RWPE2 (cell line): ENCODE results near the gene CSNK1D.

Experiments used
- ATAC-seq: fragments of 200-7000 bp; cut with Tn5 transposase; 3 replicates; pipeline ENCODE4 v1.9.1; 2021; ENCODE audit warnings: low read depth
- DNase-seq: peaks from one replicate; pipeline ENCODE4 v3.0.0-alpha.2; 2020; ENCODE audit warnings: low spot score
- H3K27ac ChIP-seq: fragments of 450-650 bp; 2 replicates; pipeline ENCODE4 v1.5.1; 2017; ENCODE audit warnings: mild to moderate bottlenecking; ENCODE audit not compliant: poor library complexity, severe bottlenecking
- H3K27me3 ChIP-seq: fragments of 250-450 bp; sonication (Bioruptor Pico); 2 replicates; pipeline ENCODE4 v1.5.1; 2021; ENCODE audit warnings: mild to moderate bottlenecking, moderate library complexity; ENCODE audit not compliant: insufficient read depth, poor library complexity, severe bottlenecking
- H3K36me3 ChIP-seq: fragments of 250-450 bp; sonication (Bioruptor Pico); 2 replicates; pipeline ENCODE4 v1.5.1; 2020; ENCODE audit warnings: low read depth, mild to moderate bottlenecking, moderate library complexity
- H3K4me1 ChIP-seq: fragments of 250-450 bp; sonication (Bioruptor Pico); 2 replicates; pipeline ENCODE4 v1.5.1; 2021; ENCODE audit warnings: mild to moderate bottlenecking, moderate library complexity; ENCODE audit not compliant: insufficient read depth, poor library complexity, severe bottlenecking
- H3K4me3 ChIP-seq: fragments of 250-450 bp; sonication (Bioruptor Pico); 2 replicates; pipeline ENCODE4 v1.5.1; 2021; ENCODE audit warnings: mild to moderate bottlenecking, moderate library complexity; ENCODE audit not compliant: severe bottlenecking
- H3K9me3 ChIP-seq: fragments of 250-450 bp; sonication (Bioruptor Pico); 2 replicates; pipeline ENCODE4 v1.5.1; 2021; ENCODE audit warnings: mild to moderate bottlenecking, moderate library complexity; ENCODE audit not compliant: severe bottlenecking
- TF ChIP-seq, protein P1 (sequence below): fragments of 450-650 bp; IDR thresholded peaks from one replicate; pipeline ENCODE4 v1.5.1; 2017; ENCODE audit warnings: mild to moderate bottlenecking, moderate library complexity; ENCODE audit not compliant: poor library complexity, severe bottlenecking

CSNK1D gene

GRCh38 chr17:82309656-82310570, 36.4 kb upstream of the CSNK1D start:
- no peak for DNase-seq
- Histone ChIP-seq H3K27me3 (no peaks in the 10 kb centered on the region), H3K4me3 (no peak overlapping the region), H3K27ac (no peak overlapping the region), H3K36me3 (no peaks in the 10 kb centered on the region), H3K4me1 (no peaks in the 10 kb centered on the region), H3K9me3 (no peaks in the 10 kb centered on the region)
- TF ChIP-seq, protein P1, sequence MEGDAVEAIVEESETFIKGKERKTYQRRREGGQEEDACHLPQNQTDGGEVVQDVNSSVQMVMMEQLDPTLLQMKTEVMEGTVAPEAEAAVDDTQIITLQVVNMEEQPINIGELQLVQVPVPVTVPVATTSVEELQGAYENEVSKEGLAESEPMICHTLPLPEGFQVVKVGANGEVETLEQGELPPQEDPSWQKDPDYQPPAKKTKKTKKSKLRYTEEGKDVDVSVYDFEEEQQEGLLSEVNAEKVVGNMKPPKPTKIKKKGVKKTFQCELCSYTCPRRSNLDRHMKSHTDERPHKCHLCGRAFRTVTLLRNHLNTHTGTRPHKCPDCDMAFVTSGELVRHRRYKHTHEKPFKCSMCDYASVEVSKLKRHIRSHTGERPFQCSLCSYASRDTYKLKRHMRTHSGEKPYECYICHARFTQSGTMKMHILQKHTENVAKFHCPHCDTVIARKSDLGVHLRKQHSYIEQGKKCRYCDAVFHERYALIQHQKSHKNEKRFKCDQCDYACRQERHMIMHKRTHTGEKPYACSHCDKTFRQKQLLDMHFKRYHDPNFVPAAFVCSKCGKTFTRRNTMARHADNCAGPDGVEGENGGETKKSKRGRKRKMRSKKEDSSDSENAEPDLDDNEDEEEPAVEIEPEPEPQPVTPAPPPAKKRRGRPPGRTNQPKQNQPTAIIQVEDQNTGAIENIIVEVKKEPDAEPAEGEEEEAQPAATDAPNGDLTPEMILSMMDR, result no peak
- no peak for ATAC-seq

GRCh38 chr17:82305727-82306300, 32.3 kb upstream of the CSNK1D start:
- no peak overlapping the region for H3K27ac ChIP-seq
- DNase-seq (no peak), ATAC-seq (no peak)
- TF ChIP-seq, protein P1, result no peak
- H3K36me3 ChIP-seq, result no peaks in the 10 kb centered on the region
- no peaks in the 10 kb centered on the region for H3K27me3 ChIP-seq
- H3K4me1 ChIP-seq, result peaks cover 11% of the 10 kb centered on the region
- no peak overlapping the region for H3K4me3 ChIP-seq
- no peaks in the 10 kb centered on the region for H3K9me3 ChIP-seq

GRCh38 chr17:82304826-82305726, 31.6 kb upstream of the CSNK1D start:
- TF ChIP-seq, protein P1, result no peak
- no peak overlapping the region for H3K4me3 ChIP-seq
- H3K4me1 ChIP-seq, result peaks cover 14% of the 10 kb centered on the region
- H3K9me3 ChIP-seq, result no peaks in the 10 kb centered on the region
- DNase-seq (no peak), ATAC-seq (no peak)
- H3K36me3 ChIP-seq, result no peaks in the 10 kb centered on the region
- H3K27me3 ChIP-seq, result no peaks in the 10 kb centered on the region
- no peak overlapping the region for H3K27ac ChIP-seq

DNA sequence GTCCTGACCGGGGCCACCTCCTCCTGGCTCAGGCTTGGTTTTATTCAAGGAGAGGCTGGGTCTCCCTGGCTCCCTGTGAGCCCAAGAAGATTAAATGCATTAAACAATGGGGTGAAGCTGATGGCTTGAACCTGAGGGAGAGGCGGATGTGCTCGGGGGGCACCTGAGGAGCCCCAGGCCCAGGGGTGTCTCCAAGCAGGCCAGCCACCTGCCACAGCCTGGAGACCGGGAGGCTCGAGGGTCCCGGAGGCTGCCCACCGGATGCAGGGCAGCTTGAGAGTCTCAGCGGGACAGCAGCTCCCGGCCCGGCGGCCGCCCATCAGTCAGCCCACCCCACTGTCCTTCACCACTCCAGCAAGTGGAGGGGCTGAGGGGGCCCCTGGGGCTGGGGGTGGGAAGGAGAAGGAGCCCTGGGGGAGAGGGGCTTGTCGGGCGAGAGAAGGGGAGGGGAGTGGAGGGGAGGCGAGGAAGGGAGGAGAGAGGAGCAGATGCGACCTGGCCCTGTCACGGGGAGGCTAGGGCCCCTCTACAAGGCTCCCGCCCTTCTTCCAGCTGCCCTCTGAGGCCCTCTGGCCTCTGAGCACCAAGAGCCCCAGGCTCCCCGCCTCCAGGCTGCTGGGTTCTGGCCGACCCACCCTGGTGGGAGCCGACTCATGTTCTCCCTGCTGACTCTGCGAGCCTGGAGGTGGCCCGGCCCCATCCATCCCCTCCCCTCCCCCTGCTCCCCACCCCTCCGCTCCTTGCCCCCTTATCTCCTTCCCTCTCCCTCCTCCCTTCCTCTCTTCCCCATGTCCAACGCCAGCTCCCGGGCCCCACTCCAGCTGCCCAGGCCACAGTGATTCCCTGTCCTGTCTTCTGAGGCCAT, 30.7 kb upstream of the CSNK1D start:
- no peak overlapping the region for H3K4me3 ChIP-seq

More for the DNA sequence above, 30.7 kb upstream of the CSNK1D start:
- Histone ChIP-seq H3K36me3 (no peaks in the 10 kb centered on the region), H3K27me3 (no peaks in the 10 kb centered on the region), H3K9me3 (no peaks in the 10 kb centered on the region), H3K27ac (no peak overlapping the region), H3K4me1 (peaks cover 14% of the 10 kb centered on the region)
- DNase-seq (no peak), ATAC-seq (no peak)
- TF ChIP-seq, protein P1, result no peak
